ENCODE measurements around the gene SUSD1.

The SUSD1 gene

GRCh38 chr9:112050544-112051475 is 124.3 kb downstream of the SUSD1 start:
- no peak overlapping the region for H3K4me3 ChIP-seq (ENCODE audit: low read depth, low read length)
- TF ChIP-seq CTCF (IDR thresholded peaks at IDR 0.05; ENCODE audit: borderline replicate concordance, insufficient read depth, low read depth, low read length), result no peak

- TF ChIP-seq CTCF (IDR thresholded peaks at IDR 0.05; ENCODE audit: borderline replicate concordance, insufficient read depth, low read depth, low read length), result no peak
- no peak overlapping the region for H3K4me3 ChIP-seq (ENCODE audit: low read depth, low read length)
Observed at GRCh38 chr9:112049811-112050516, 125.1 kb downstream of the SUSD1 start.

GRCh38 chr9:112048924-112049691 is 126.0 kb downstream of the SUSD1 start:
- no peak overlapping the region for H3K4me3 ChIP-seq (ENCODE audit: low read depth, low read length)
- TF ChIP-seq CTCF (IDR thresholded peaks at IDR 0.05; ENCODE audit: borderline replicate concordance, insufficient read depth, low read depth, low read length), result no peak

- no peak for TF ChIP-seq CTCF (IDR thresholded peaks at IDR 0.05; ENCODE audit: borderline replicate concordance, insufficient read depth, low read depth, low read length)
- H3K4me3 ChIP-seq (ENCODE audit: low read depth, low read length), result no peak overlapping the region
Observed at GRCh38 chr9:112047538-112048066, 127.5 kb downstream of the SUSD1 start.

- no peak for TF ChIP-seq CTCF (IDR thresholded peaks at IDR 0.05; ENCODE audit: borderline replicate concordance, insufficient read depth, low read depth, low read length)
- H3K4me3 ChIP-seq (ENCODE audit: low read depth, low read length), result no peak overlapping the region
Observed at GRCh38 chr9:112046181-112046580, 128.9 kb downstream of the SUSD1 start.

- no peak for TF ChIP-seq CTCF (IDR thresholded peaks at IDR 0.05; ENCODE audit: borderline replicate concordance, insufficient read depth, low read depth, low read length)
- H3K4me3 ChIP-seq (ENCODE audit: low read depth, low read length), result no peak overlapping the region
Observed at GRCh38 chr9:112044881-112045280, 130.2 kb downstream of the SUSD1 start.
